NT2/D1 (cell line): ENCODE measurements around the gene CRK.

Experiments
- SUZ12 ChIP-seq: IDR thresholded peaks from 2 replicates; pipeline ENCODE4 v1.6.1; 2011; ENCODE audit not compliant: insufficient read length, insufficient read depth; ENCODE audit errors: extremely low read depth
- ZNF274 ChIP-seq: IDR thresholded peaks from 2 replicates; pipeline ENCODE4 v1.6.1; 2011; ENCODE audit warnings: mild to moderate bottlenecking, low read depth, low read length

- TF ChIP-seq SUZ12 (no peak), ZNF274 (no peak)
These were observed 56.1 kb downstream of the CRK start, which contains the start of gene YWHAE for GRCh38 chr17:1399679-1400512.
